ENCODE results near the gene EYA2. TPM values are rescaled to one million over a fixed set of nuclear protein-coding genes. Genes with fewer than 3 reads are reported as not detected.
A peak's percentile ranks its signal among the peaks of the same experiment; 100 is the strongest.

EYA2 gene
- total RNA-seq, 1 experiment from 2014 or later = 0.33 TPM

DNA sequence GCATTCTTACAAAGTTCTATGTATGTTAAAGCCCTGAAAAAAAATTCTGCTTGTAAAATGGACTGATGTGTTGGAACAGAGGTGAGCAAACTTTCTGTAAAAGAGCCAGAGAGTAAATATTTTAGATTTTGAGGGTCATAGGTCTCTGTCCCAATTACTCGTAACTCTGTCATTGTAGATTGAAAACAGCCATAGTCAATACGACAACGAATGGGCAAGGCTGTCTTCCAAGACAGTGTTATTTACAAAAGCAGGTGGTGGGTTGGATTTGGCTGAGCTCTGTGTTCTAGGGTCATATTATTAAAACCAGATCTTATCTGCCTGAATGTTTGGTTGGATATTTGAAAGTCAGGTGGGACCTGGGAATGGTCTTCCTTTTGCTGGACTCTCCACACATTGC, 135.2 kb downstream of the EYA2 start:
- Histone ChIP-seq H3K4me1 (ENCODE audit: insufficient read depth, low read length) (no peaks in the 10 kb centered on the region), H3K9me2 (replicated peaks; ENCODE audit: low read length) (no peaks in the 10 kb centered on the region), H3K9ac (ENCODE audit: low read length) (no peak overlapping the region), H3K9me3 (ENCODE audit: low read length) (no peaks in the 10 kb centered on the region), H3F3A (ENCODE audit: low read length, unreplicated experiment) (no peaks in the 10 kb centered on the region), H3K36me3 (ENCODE audit: low read depth, low read length) (no peaks in the 10 kb centered on the region), H4K20me1 (ENCODE audit: low read length) (no peaks in the 10 kb centered on the region), H3K79me2 (ENCODE audit: low read length) (no peaks in the 10 kb centered on the region), H3K4me2 (ENCODE audit: low read length) (no peak overlapping the region), H2AFZ (ENCODE audit: low read length) (no peak overlapping the region), H3K27ac (ENCODE audit: low read length) (no peak overlapping the region), H3K27me3 (ENCODE audit: low read length) (peaks cover 12% of the 10 kb centered on the region), H3K4me3 (ENCODE audit: low read length) (no peak overlapping the region)
- TF ChIP-seq EZH2phosphoT487 (IDR thresholded peaks at IDR 0.05; ENCODE audit: borderline replicate concordance, low read length) (no peak), EZH2 (IDR thresholded peaks at IDR 0.05; ENCODE audit: low read length, unreplicated experiment) (no peak)
- TF ChIP-seq, protein P1, sequence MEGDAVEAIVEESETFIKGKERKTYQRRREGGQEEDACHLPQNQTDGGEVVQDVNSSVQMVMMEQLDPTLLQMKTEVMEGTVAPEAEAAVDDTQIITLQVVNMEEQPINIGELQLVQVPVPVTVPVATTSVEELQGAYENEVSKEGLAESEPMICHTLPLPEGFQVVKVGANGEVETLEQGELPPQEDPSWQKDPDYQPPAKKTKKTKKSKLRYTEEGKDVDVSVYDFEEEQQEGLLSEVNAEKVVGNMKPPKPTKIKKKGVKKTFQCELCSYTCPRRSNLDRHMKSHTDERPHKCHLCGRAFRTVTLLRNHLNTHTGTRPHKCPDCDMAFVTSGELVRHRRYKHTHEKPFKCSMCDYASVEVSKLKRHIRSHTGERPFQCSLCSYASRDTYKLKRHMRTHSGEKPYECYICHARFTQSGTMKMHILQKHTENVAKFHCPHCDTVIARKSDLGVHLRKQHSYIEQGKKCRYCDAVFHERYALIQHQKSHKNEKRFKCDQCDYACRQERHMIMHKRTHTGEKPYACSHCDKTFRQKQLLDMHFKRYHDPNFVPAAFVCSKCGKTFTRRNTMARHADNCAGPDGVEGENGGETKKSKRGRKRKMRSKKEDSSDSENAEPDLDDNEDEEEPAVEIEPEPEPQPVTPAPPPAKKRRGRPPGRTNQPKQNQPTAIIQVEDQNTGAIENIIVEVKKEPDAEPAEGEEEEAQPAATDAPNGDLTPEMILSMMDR (conservative IDR thresholded peaks at IDR 0.05; ENCODE audit: low read depth, low read length) = no peak
- ChIA-PET CTCF (no interaction called here), POLR2A (ENCODE audit: unreplicated experiment) (no interaction called here)
- ATAC-seq (no peak), DNase-seq (peak; percentile 38)
- intact Hi-C loops (cut with micrococcal nuclease) = no loop called here
- no TSS peak for BruUV-seq (replicated peaks)

DNA sequence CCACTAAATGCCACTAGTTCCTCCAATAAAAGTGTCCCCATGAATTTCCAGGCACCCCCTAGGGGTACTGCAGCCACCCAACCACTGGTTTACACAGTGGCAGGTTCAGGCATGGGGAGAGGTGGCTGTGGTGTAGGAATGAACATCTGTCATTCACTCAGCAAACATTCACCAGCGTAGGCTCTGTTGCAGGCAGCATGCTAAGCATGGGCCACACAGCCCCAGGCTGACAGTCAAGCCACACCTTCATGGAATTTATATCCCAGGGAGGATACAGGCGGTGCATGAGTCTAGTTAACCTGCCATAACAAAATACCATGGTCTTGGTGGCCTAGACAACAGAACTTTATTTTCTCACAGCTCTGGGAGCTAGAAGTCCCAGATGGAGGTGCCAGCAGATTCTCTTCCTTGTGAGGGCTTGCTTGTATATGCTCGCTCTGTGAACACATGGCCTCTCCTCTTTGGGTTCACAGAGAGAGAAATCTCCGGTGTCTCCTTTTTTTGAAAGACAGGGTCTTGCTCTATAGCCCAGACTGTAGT, 135.7 kb downstream of the EYA2 start:
- H3K4me3 ChIP-seq (ENCODE audit: low read length) = no peak overlapping the region
- no peak for TF ChIP-seq EZH2 (IDR thresholded peaks at IDR 0.05; ENCODE audit: low read length, unreplicated experiment)
- no peak for TF ChIP-seq EZH2phosphoT487 (IDR thresholded peaks at IDR 0.05; ENCODE audit: borderline replicate concordance, low read length)
- TF ChIP-seq, protein P1 (conservative IDR thresholded peaks at IDR 0.05; ENCODE audit: low read depth, low read length) = no peak
- no peaks in the 10 kb centered on the region for H3K36me3 ChIP-seq (ENCODE audit: low read depth, low read length)
- H3K27ac ChIP-seq (ENCODE audit: low read length) = no peak overlapping the region
- no peaks in the 10 kb centered on the region for H4K20me1 ChIP-seq (ENCODE audit: low read length)
- no peaks in the 10 kb centered on the region for H3K9me2 ChIP-seq (replicated peaks; ENCODE audit: low read length)
- ChIA-PET POLR2A (ENCODE audit: unreplicated experiment) (no interaction called here), CTCF (no interaction called here)
- intact Hi-C loops (cut with micrococcal nuclease) = no loop called here
- BruUV-seq (replicated peaks) = no TSS peak
- H3K4me1 ChIP-seq (ENCODE audit: insufficient read depth, low read length) = no peaks in the 10 kb centered on the region
- no peaks in the 10 kb centered on the region for H3K79me2 ChIP-seq (ENCODE audit: low read length)
- H3F3A ChIP-seq (ENCODE audit: low read length, unreplicated experiment) = no peaks in the 10 kb centered on the region
- no peak overlapping the region for H3K9ac ChIP-seq (ENCODE audit: low read length)
- H3K27me3 ChIP-seq (ENCODE audit: low read length) = peaks cover 7% of the 10 kb centered on the region; the same call in 1 of the 2 replicates
- H3K4me2 ChIP-seq (ENCODE audit: low read length) = no peak overlapping the region
- no peak for DNase-seq
- H3K9me3 ChIP-seq (ENCODE audit: low read length) = no peaks in the 10 kb centered on the region
- no peak for ATAC-seq
- no peak overlapping the region for H2AFZ ChIP-seq (ENCODE audit: low read length)

DNA sequence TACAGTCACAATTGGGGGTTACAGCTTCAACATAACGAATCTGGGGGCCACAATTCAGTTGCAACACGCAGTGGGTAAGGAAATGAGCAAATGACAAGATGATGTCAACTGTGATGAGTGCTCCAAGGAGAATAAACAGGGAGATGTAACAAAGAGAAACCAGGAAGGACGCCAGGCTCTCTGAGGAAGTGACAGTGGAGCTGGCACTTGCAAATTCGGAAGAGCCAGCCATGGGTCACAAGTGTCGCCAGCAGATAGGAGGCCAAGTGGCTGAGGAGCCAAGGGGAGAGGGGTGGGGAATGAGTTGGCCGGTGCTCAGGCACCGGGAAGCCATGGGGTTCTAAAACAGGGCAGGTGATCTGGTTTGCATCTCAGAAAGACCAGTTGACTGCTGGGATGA, 136.4 kb downstream of the EYA2 start:
- no peak overlapping the region for H3K9ac ChIP-seq (ENCODE audit: low read length)
- H2AFZ ChIP-seq (ENCODE audit: low read length) = no peak overlapping the region
- H3K9me3 ChIP-seq (ENCODE audit: low read length) = no peaks in the 10 kb centered on the region
- H3K79me2 ChIP-seq (ENCODE audit: low read length) = no peaks in the 10 kb centered on the region
- no peaks in the 10 kb centered on the region for H3K4me1 ChIP-seq (ENCODE audit: insufficient read depth, low read length)
- H3F3A ChIP-seq (ENCODE audit: low read length, unreplicated experiment) = no peaks in the 10 kb centered on the region
- H3K27me3 ChIP-seq (ENCODE audit: low read length) = peaks cover under 1% of the 10 kb centered on the region; the same call in 1 of the 2 replicates
- intact Hi-C loops (cut with micrococcal nuclease) = no loop called here
- no peak overlapping the region for H3K4me3 ChIP-seq (ENCODE audit: low read length)
- no peaks in the 10 kb centered on the region for H3K9me2 ChIP-seq (replicated peaks; ENCODE audit: low read length)
- BruUV-seq (replicated peaks) = no TSS peak
- ChIA-PET POLR2A (ENCODE audit: unreplicated experiment) (no interaction called here), CTCF (no interaction called here)
- H3K36me3 ChIP-seq (ENCODE audit: low read depth, low read length) = no peaks in the 10 kb centered on the region
- no peaks in the 10 kb centered on the region for H4K20me1 ChIP-seq (ENCODE audit: low read length)
- H3K4me2 ChIP-seq (ENCODE audit: low read length) = no peak overlapping the region
- ATAC-seq = no peak
- no peak overlapping the region for H3K27ac ChIP-seq (ENCODE audit: low read length)
- DNase-seq = no peak
- TF ChIP-seq EZH2phosphoT487 (IDR thresholded peaks at IDR 0.05; ENCODE audit: borderline replicate concordance, low read length) = no peak
- no peak for TF ChIP-seq EZH2 (IDR thresholded peaks at IDR 0.05; ENCODE audit: low read length, unreplicated experiment)
- TF ChIP-seq, protein P1 (conservative IDR thresholded peaks at IDR 0.05; ENCODE audit: low read depth, low read length) = no peak
